SU-DHL-6 (cell line): ENCODE results near the gene PFKL.

Source experiments
- H2AFZ ChIP-seq: fragments of 200-600 bp; sonication (generic); 2 replicates; pipeline ENCODE4 v1.6.1; 2014; ENCODE audit warnings: low read depth, mild to moderate bottlenecking, moderate library complexity, mixed read lengths, antibody characterized with exemption, low read length; ENCODE audit not compliant: severe bottlenecking
- H3F3A ChIP-seq: fragments of 200-600 bp; shearing (Covaris generic); 2 replicates; pipeline ENCODE4 v1.6.0; 2016; ENCODE audit warnings: antibody characterized with exemption, mild to moderate bottlenecking; ENCODE audit not compliant: insufficient read depth
- H3K27ac ChIP-seq: fragments of 200-600 bp; sonication (generic); 2 replicates; pipeline ENCODE4 v1.5.1; 2016; ENCODE audit warnings: low read depth, mild to moderate bottlenecking, low read length, moderate library complexity, mixed read lengths
- H3K27me3 ChIP-seq: fragments of 200-600 bp; sonication (generic), shearing (Covaris generic); 2 replicates; pipeline ENCODE4 v1.6.0; 2014; ENCODE audit warnings: mild to moderate bottlenecking, low read length
- H3K36me3 ChIP-seq: fragments of 200-600 bp; sonication (generic); 2 replicates; pipeline ENCODE4 v1.6.1; 2014; ENCODE audit warnings: mild to moderate bottlenecking, low read length, mixed read lengths
- H3K4me2 ChIP-seq: fragments of 300-600, 200-600 bp; shearing (Covaris generic), sonication (generic); 2 replicates; pipeline ENCODE4 v1.6.0; 2014; ENCODE audit warnings: low read length, low read depth, mild to moderate bottlenecking; ENCODE audit not compliant: poor library complexity, severe bottlenecking
- H3K4me3 ChIP-seq: fragments of 200-600 bp; sonication (generic); 2 replicates; pipeline ENCODE4 v1.5.1; 2014; ENCODE audit warnings: antibody characterized with exemption, low read length, mild to moderate bottlenecking, mixed read lengths; ENCODE audit not compliant: insufficient read depth, poor library complexity, severe bottlenecking
- H3K79me2 ChIP-seq: fragments of 200-600 bp; sonication (generic); 2 replicates; pipeline ENCODE4 v1.6.1; 2014; ENCODE audit warnings: mild to moderate bottlenecking, low read length, moderate library complexity; ENCODE audit not compliant: insufficient read depth
- H3K9ac ChIP-seq: fragments of 200-600 bp; sonication (generic); 2 replicates; pipeline ENCODE4 v1.7.0; 2014; ENCODE audit warnings: mild to moderate bottlenecking, low read length
- H3K9me2 ChIP-seq: fragments of 200-600 bp; sonication (generic); replicated peaks from 2 replicates; pipeline ENCODE4 v1.6.1; 2014; ENCODE audit warnings: low read length; ENCODE audit not compliant: insufficient read depth
- H3K9me3 ChIP-seq: fragments of 200-600 bp; sonication (generic); 2 replicates; pipeline ENCODE4 v1.6.1; 2014; ENCODE audit warnings: low read length, mixed read lengths; ENCODE audit not compliant: insufficient read depth
- H4K20me1 ChIP-seq: fragments of 200-600 bp; sonication (generic); 2 replicates; pipeline ENCODE4 v1.6.1; 2014; ENCODE audit warnings: low read depth, mild to moderate bottlenecking, antibody characterized with exemption, low read length, moderate library complexity, mixed read lengths
- CTCF ChIP-seq: fragments of 200-600 bp; sonication (generic); IDR thresholded peaks from one replicate; pipeline ENCODE4 v1.5.1; 2017; ENCODE audit warnings: antibody characterized with exemption, mild to moderate bottlenecking, low read length, moderate library complexity; ENCODE audit not compliant: insufficient read depth, poor library complexity, severe bottlenecking
- EZH2phosphoT487 ChIP-seq: fragments of 200-600 bp; sonication (generic), shearing (Covaris generic); conservative IDR thresholded peaks from 2 replicates; pipeline ENCODE4 v1.6.1; 2018; ENCODE audit warnings: mild to moderate bottlenecking, antibody characterized with exemption, low read length, moderate library complexity, mixed read lengths

Gene PFKL

DNA sequence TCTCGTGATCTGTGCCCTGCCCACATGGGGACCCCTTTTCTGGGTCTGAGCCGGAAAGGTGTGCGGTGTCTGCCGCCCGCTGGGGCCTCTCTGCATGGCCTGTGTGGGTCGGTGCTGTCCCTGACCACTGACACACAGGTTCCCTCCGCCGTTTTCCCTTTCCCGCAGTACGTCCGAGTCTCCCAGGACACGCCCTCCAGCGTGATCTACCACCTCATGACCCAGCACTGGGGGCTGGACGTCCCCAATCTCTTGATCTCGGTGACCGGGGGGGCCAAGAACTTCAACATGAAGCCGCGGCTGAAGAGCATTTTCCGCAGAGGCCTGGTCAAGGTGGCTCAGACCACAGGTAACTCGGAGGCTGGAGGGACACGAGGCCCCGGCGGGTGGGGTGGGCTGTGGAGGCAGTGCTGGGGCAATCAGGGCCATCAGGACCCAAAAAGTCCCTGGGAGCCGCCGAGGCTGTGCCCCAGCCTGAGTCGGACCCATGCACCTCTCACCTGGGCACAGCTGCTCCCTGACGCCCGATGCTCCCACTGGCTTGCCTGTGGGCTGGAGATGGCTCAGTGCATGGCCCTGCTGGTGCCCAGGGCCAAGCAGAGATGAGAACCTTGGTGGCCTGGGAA, 66.8 kb downstream of the PFKL start:
- Histone ChIP-seq H3K9ac (no peak overlapping the region), H3F3A (no peaks in the 10 kb centered on the region), H3K4me2 (no peak overlapping the region), H3K4me3 (no peak overlapping the region), H3K9me2 (no peaks in the 10 kb centered on the region), H2AFZ (no peak overlapping the region), H3K9me3 (no peaks in the 10 kb centered on the region), H3K36me3 (no peaks in the 10 kb centered on the region), H3K27ac (no peak overlapping the region), H4K20me1 (no peaks in the 10 kb centered on the region), H3K79me2 (no peaks in the 10 kb centered on the region), H3K27me3 (no peaks in the 10 kb centered on the region)
- TF ChIP-seq EZH2phosphoT487 (no peak), CTCF (no peak)

- Histone ChIP-seq H3K4me3 (no peak overlapping the region), H3K27ac (no peak overlapping the region), H3F3A (no peaks in the 10 kb centered on the region), H3K9me3 (no peaks in the 10 kb centered on the region), H3K9me2 (no peaks in the 10 kb centered on the region), H3K36me3 (no peaks in the 10 kb centered on the region), H3K9ac (no peak overlapping the region), H3K79me2 (no peaks in the 10 kb centered on the region), H4K20me1 (no peaks in the 10 kb centered on the region), H3K4me2 (no peak overlapping the region), H3K27me3 (no peaks in the 10 kb centered on the region), H2AFZ (no peak overlapping the region)
- TF ChIP-seq EZH2phosphoT487: no peak
- TF ChIP-seq CTCF: no peak
These were observed 69.0 kb downstream of the PFKL start for GRCh38 chr21:44368711-44369446.

DNA sequence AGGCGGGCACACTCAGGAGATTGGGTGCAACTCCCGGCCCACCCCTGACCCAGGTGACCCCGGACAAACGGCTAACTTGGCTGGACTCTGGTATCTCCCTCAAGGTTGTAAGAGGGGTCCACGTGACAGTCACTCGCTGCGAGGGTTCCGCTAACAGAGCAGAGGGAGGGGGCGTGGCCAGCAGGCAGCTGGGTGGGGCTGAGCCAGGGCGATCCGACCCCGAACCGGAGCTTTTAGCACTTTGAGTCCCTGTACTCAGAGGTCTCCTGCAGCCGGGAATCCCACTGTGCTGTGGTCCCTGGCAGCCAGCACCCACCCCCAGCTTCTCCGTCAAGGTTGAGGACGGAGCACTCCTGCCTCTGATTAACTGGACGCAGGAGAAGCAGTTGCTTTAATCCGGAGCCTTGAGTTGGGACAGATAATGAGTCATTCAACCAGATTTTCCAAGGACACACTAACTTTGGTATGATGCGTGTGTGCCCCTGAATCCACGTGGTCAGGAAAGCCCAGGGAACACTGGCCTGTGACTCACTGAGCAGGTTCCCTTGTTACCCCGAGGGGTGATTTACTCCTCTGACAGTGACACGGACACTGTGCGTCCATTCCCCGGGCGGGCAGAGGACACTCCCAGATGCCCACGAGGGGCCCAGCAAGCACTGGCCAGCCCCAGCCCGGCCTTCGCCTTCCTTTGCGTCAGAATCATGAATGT, 70.3 kb downstream of the PFKL start:
- Histone ChIP-seq H3K36me3 (no peaks in the 10 kb centered on the region), H2AFZ (no peak overlapping the region)

More for the DNA sequence above, 70.3 kb downstream of the PFKL start:
- Histone ChIP-seq H3K4me2 (no peak overlapping the region), H3K9ac (no peak overlapping the region), H3K79me2 (no peaks in the 10 kb centered on the region), H3K9me3 (no peaks in the 10 kb centered on the region), H3K4me3 (no peak overlapping the region), H3K9me2 (no peaks in the 10 kb centered on the region), H3K27ac (no peak overlapping the region), H3F3A (no peaks in the 10 kb centered on the region), H3K27me3 (no peaks in the 10 kb centered on the region), H4K20me1 (no peaks in the 10 kb centered on the region)
- no peak for TF ChIP-seq EZH2phosphoT487
- no peak for TF ChIP-seq CTCF
